RPMI7951 (cell line): ENCODE results near the gene PLEKHO1. TPM values are rescaled to one million over a fixed set of nuclear protein-coding genes. Genes with fewer than 3 reads are reported as not detected.
"Not testable (repeated sequence)": the region's sequence is repeated elsewhere in the genome, so short reads cannot be mapped to it uniquely, and the experiment has no call there.

Source experiments
- DNase-seq: peaks from one replicate; pipeline ENCODE4 v3.0.0-alpha.2; 2012; ENCODE audit warnings: low read depth
- total RNA-seq: library from RNA; depleted of rRNA; stranded (reverse); fragments of >200 nt; shearing (Covaris generic); gene quantifications from 2 replicates; pipeline ENCODE4 v1.2.3, GENCODE V29; 2014; rRNA removed

The PLEKHO1 gene
- total RNA-seq = 31.9 and 36.2 TPM in 2 replicates

GRCh38 chr1:150149271-150150132, at the start of gene PLEKHO1:
Gene PLEKHO1, plus strand, starts transcription at chr1:150149916. Its CDS starts 342 bp downstream, at chr1:150150258.
- peak; percentile 81 for DNase-seq

GRCh38 chr1:150102986-150103385, 46.7 kb upstream of the PLEKHO1 start:
- DNase-seq = no peak

GRCh38 chr1:150106341-150106740, 43.4 kb upstream of the PLEKHO1 start:
- DNase-seq = no peak

GRCh38 chr1:150109586-150109985, 40.1 kb upstream of the PLEKHO1 start:
- DNase-seq = no peak

GRCh38 chr1:150110116-150110515, 39.6 kb upstream of the PLEKHO1 start:
- no peak for DNase-seq

GRCh38 chr1:150111670-150112069, 38.0 kb upstream of the PLEKHO1 start:
- no peak for DNase-seq

GRCh38 chr1:150115121-150115520, 34.6 kb upstream of the PLEKHO1 start:
- DNase-seq = no peak

GRCh38 chr1:150118716-150119115, 31.0 kb upstream of the PLEKHO1 start:
- no peak for DNase-seq

- DNase-seq = no peak
Observed at GRCh38 chr1:150121236-150121862, 28.4 kb upstream of the PLEKHO1 start.

GRCh38 chr1:150126811-150127210, 22.9 kb upstream of the PLEKHO1 start:
- DNase-seq = no peak

- no peak for DNase-seq
Observed at GRCh38 chr1:150127464-150127863, 22.3 kb upstream of the PLEKHO1 start.

- DNase-seq = no peak
Observed at GRCh38 chr1:150127868-150128267, 21.8 kb upstream of the PLEKHO1 start.

GRCh38 chr1:150132372-150132771, 17.3 kb upstream of the PLEKHO1 start:
- DNase-seq = no peak

- DNase-seq = no peak
Observed at GRCh38 chr1:150134537-150134936, 15.2 kb upstream of the PLEKHO1 start.

- not testable (repeated sequence) for DNase-seq
Observed at GRCh38 chr1:150135400-150135799, 14.3 kb upstream of the PLEKHO1 start.

GRCh38 chr1:150138044-150138443, 11.7 kb upstream of the PLEKHO1 start:
- no peak for DNase-seq

- no peak for DNase-seq
Observed at GRCh38 chr1:150141452-150141851, 8.3 kb upstream of the PLEKHO1 start.

- DNase-seq = no peak
Observed at GRCh38 chr1:150142083-150142482, 7.6 kb upstream of the PLEKHO1 start.

GRCh38 chr1:150144606-150145005, 5.1 kb upstream of the PLEKHO1 start:
- no peak for DNase-seq

- DNase-seq = not testable (repeated sequence)
Observed at GRCh38 chr1:150146016-150146415, 3.7 kb upstream of the PLEKHO1 start.

GRCh38 chr1:150146849-150147542, 2.7 kb upstream of the PLEKHO1 start:
- DNase-seq = no peak

GRCh38 chr1:150148837-150149270, 862 bp upstream of the PLEKHO1 start:
- DNase-seq = no peak
